ENCODE results near the gene CCDC170. TPM values are rescaled to one million over a fixed set of nuclear protein-coding genes. Genes with fewer than 3 reads are reported as not detected.

The CCDC170 gene
- total RNA-seq, 2 experiments from 2014 or later = not detected

GRCh38 chr6:151663559-151663958 is 169.7 kb downstream of the CCDC170 start:
- Mint-ChIP-seq H3K4me1 (no peaks in the 10 kb centered on the region), H3K27me3 (peaks cover 21% of the 10 kb centered on the region), H3K4me3 (no peak overlapping the region), H3K36me3 (no peaks in the 10 kb centered on the region), H3K9me3 (no peaks in the 10 kb centered on the region), H3K27ac (no peak overlapping the region)
- DNase-seq = no peak

- Mint-ChIP-seq H3K27me3 (peaks cover 19% of the 10 kb centered on the region), H3K4me3 (no peak overlapping the region), H3K4me1 (no peaks in the 10 kb centered on the region), H3K9me3 (no peaks in the 10 kb centered on the region), H3K36me3 (no peaks in the 10 kb centered on the region), H3K27ac (no peak overlapping the region)
- DNase-seq = no peak
Measured at GRCh38 chr6:151664390-151664789, 170.6 kb downstream of the CCDC170 start.

- Mint-ChIP-seq H3K4me3 (no peak overlapping the region), H3K27me3 (peaks cover 17% of the 10 kb centered on the region), H3K27ac (no peak overlapping the region), H3K36me3 (no peaks in the 10 kb centered on the region), H3K9me3 (no peaks in the 10 kb centered on the region), H3K4me1 (no peaks in the 10 kb centered on the region)
- no peak for DNase-seq
Measured at GRCh38 chr6:151665329-151665728, 171.5 kb downstream of the CCDC170 start.

- Mint-ChIP-seq H3K36me3 (no peaks in the 10 kb centered on the region), H3K4me1 (no peaks in the 10 kb centered on the region), H3K27me3 (peaks cover 17% of the 10 kb centered on the region), H3K27ac (no peak overlapping the region), H3K4me3 (no peak overlapping the region), H3K9me3 (no peaks in the 10 kb centered on the region)
- DNase-seq = no peak
Measured at GRCh38 chr6:151666526-151666925, 172.7 kb downstream of the CCDC170 start.

GRCh38 chr6:151669208-151669560 is 175.4 kb downstream of the CCDC170 start:
- no peak overlapping the region for H3K27ac Mint-ChIP-seq
- H3K4me3 Mint-ChIP-seq = no peak overlapping the region
- H3K36me3 Mint-ChIP-seq = no peaks in the 10 kb centered on the region

GRCh38 chr6:151670116-151670515 is 176.3 kb downstream of the CCDC170 start:
- H3K9me3 Mint-ChIP-seq = no peaks in the 10 kb centered on the region
- DNase-seq = no peak
- no peak overlapping the region for H3K27ac Mint-ChIP-seq
- peaks cover 9% of the 10 kb centered on the region for H3K27me3 Mint-ChIP-seq
- H3K4me1 Mint-ChIP-seq = peaks cover 2% of the 10 kb centered on the region
- H3K4me3 Mint-ChIP-seq = no peak overlapping the region
- H3K36me3 Mint-ChIP-seq = no peaks in the 10 kb centered on the region

More at GRCh38 chr6:151669208-151669560, 175.4 kb downstream of the CCDC170 start:
- Mint-ChIP-seq H3K27me3 (peaks cover 11% of the 10 kb centered on the region), H3K4me1 (no peaks in the 10 kb centered on the region), H3K9me3 (no peaks in the 10 kb centered on the region)
- DNase-seq = no peak

Other genes starting within 250 kb of the CCDC170 start
- 10 to 100 TPM; 26.8 to 28.2 TPM for gene ZBTB2, start 102.5 kb upstream of the CCDC170 start, total RNA-seq
- gene RMND1, start 41.9 kb upstream of the CCDC170 start, total RNA-seq = 10 to 100 TPM; 25.9 to 28.4 TPM